GM21737 (cell line): Measurements from ENCODE around the gene IRF8.

Source experiments
- ATAC-seq: cut with Tn5 transposase; IDR thresholded peaks from one replicate; pipeline ENCODE4 v1.9.1; 2021; ENCODE audit warnings: mild to moderate bottlenecking, moderate library complexity; ENCODE audit not compliant: unreplicated experiment

The IRF8 gene

DNA sequence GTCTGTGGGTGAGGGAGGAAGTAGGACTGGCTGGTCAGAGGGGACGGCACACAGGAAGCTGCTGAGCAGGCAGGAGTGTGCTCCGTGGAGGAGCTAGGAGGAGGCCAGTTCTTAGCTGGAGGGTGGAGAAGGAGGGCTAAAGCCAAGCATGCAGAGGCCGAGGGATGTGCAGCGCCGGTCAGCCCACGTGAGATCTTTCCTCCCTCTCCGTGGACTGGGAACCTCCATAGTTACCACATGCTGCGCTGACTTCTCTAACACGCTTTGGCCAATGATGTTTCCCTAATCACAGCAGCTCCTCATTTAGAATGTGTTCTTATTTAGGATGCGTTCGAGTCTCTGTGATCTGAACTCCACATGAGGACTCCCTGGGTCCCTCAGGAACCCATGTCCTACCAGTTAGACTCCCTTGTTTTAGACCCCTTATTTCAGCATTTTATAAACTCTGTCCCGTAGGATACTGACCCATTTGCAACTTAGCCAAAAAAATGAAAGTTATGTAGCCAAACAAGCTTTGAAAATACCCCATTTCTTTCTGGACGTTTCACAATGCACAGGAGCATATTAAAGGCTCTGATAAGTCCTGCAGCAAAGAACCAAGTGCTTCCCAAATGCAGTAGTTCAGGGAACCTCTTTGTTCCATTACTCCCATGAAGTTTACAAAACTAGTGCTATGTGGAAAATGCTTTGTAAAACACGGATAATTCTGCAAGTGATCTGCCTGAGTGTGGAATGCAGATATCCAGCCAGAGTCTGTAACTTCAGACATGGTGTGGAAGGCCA lies 51.4 kb downstream of the IRF8 start:
- ATAC-seq: no peak

DNA sequence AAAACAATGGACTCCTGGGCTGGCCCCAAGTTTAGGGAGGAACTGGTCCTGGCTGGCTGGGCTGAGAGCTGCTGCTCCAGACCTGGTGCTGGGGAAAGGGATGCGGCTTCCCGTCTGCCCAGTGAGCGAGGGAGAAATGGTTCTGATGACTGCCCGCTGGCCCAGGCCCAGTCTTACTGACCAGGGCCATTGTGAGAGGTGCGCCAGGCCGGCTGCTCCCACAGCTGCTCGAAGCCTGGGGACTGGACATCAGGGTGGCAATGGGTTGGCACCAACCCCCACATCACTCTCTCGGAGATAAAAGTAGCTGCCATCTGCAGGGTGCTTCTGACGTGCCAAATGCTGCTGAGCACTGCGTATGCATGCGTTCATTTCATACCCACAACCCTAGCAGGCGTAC lies 53.2 kb downstream of the IRF8 start:
- ATAC-seq: no peak

- no peak for ATAC-seq
Measured at GRCh38 chr16:85952811-85953210, 53.8 kb downstream of the IRF8 start.

DNA sequence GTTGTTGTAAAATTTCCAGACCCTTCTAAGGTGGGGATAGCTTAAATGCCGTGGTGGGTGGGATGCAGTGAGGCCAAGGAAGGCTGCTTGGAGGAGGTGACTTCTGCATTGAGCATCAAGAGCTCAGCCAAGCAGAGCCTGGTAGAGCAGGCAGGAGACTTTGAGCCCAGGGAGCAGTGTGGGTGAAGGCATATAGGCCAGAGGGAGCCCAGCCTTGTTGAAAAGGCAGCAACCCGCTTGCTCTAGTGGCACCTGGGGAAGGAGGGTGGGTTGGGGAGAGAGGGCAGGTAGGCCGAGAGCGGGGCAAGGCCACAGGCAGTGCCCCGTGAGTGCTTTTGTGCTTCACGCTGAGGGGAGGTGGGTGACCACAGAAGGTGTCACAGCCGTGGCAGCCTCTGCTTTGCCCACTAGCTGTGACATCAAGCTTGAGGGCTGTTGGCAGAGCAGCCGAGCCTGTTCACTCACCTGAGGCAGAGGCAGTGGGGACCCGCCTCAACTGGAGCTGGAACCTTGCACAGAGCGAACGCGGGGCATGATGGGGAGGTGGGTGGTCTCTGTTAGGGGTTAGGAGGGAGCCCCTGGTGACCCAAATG lies 56.1 kb downstream of the IRF8 start:
- ATAC-seq: no peak

GRCh38 chr16:85955566-85955965 lies 56.6 kb downstream of the IRF8 start:
- no peak for ATAC-seq

GRCh38 chr16:85956426-85956825 lies 57.5 kb downstream of the IRF8 start:
- no peak for ATAC-seq

- no peak for ATAC-seq
Measured at GRCh38 chr16:85958731-85959130, 59.8 kb downstream of the IRF8 start.

GRCh38 chr16:85959686-85960085 lies 60.7 kb downstream of the IRF8 start:
- no peak for ATAC-seq

- no peak for ATAC-seq
Measured at GRCh38 chr16:85960486-85961046, 61.6 kb downstream of the IRF8 start.

GRCh38 chr16:85961988-85962915 lies 63.3 kb downstream of the IRF8 start:
- no peak for ATAC-seq

GRCh38 chr16:85963753-85964285 lies 64.9 kb downstream of the IRF8 start:
- no peak for ATAC-seq

DNA sequence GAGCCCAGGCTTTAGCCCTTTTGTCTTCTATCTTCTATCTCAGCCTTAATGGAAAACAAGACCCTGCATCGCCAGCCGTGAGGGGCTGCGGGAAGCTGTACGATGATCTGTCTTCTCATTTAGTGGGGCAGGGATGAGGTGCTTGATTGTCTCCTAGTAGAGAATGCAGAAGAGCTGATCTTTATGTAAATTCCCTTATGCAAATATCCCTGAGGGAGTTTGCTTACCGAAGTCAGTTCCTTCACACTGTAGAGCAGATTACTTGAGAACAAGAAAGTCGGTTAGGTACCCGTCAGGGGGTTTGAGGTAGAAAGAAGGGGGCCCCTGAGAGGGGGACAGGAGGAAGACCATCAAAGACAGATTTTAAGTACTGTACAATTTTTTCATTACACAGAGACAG lies 66.2 kb downstream of the IRF8 start:
- no peak for ATAC-seq

- ATAC-seq: no peak
Measured at GRCh38 chr16:85967111-85967510, 68.1 kb downstream of the IRF8 start.

DNA sequence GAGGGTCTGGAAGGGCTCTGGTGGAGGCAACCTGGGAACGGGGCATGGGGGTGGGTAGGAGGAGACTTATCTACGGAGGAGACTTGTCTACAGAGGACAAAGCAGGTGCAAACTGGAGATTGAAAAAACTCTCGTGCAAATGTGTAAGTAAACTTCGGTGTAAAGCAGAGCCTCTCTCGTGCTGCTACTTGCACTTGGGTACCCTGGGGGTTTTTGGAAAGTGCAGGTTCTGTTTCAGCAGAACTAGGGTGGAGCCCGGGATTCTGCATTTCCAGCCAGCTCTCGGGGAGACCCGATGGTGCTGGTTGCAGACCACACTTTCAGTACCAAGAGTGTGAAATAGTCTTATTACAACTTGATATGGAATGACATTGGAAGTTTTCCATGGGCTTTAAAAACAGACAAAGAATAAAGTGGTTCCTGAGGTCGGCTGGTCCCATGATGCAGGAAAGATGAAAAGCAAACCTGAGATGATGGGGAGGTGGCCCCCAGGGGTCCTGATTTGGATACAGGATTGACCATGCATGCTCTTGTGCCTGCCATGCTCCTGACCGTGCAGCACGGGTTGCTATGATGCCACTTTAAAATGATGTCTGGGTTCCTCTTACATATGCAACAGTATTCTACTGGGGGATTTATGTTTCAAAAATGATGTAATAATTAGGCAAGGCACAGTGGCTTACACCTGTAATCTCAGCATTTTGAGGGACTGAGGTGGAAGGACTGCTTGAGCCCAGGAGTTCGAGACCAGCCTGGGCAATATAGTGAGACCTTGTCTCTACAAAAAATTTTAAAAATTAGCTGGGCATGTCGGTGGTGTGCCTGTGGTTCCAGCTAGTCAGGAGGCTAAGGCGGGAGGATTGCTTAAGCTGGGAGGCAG lies 69.3 kb downstream of the IRF8 start:
- no peak for ATAC-seq

- ATAC-seq: no peak
Measured at GRCh38 chr16:85969159-85969558, 70.2 kb downstream of the IRF8 start.

- no peak for ATAC-seq
Measured at GRCh38 chr16:85969591-85969990, 70.6 kb downstream of the IRF8 start.

- no peak for ATAC-seq
Measured at GRCh38 chr16:85970016-85970733, 71.2 kb downstream of the IRF8 start.

DNA sequence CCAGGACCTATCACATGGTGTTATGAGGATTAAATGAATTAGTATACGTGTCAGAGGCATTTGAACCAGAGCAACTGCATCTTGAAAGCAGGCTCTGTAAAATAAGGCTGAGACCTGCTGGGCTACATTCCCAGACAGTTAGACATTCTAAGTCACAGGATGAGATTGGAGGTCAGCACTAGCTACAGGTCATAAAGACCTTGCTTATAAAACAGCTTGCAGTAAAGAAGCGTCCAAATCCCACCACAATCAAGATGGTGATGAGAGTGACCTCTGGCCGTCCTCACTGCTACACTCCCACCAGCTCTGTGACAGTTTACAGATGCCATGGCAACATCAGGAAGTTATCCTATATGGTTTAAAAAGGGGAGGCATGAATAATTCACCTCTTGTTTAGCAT lies 71.8 kb downstream of the IRF8 start:
- no peak for ATAC-seq
